ENCODE measurements around the gene MAP3K2.

Gene MAP3K2

GRCh38 chr2:127426501-127427354 lies 39.0 kb upstream of the MAP3K2 start:
- Histone ChIP-seq H3K4me1 (ENCODE audit: insufficient read depth, low read length) (no peaks in the 10 kb centered on the region), H3K27ac (ENCODE audit: low read depth, low read length) (no peak overlapping the region), H3K4me3 (ENCODE audit: low read depth in 1 of 2, low read length in 2 of 2) (no peak overlapping the region), H3K9ac (ENCODE audit: low read length) (no peak overlapping the region), H3K9me3 (ENCODE audit: low read length) (no peaks in the 10 kb centered on the region), H3K27me3 (ENCODE audit: control insufficient read depth in 1 of 2, insufficient read depth in 2 of 2, low read length in 2 of 2) (peaks cover 0 to 30% of the 10 kb centered on the region in 2 donors), H3K36me3 (ENCODE audit: insufficient read depth, low read length) (no peaks in the 10 kb centered on the region)

DNA sequence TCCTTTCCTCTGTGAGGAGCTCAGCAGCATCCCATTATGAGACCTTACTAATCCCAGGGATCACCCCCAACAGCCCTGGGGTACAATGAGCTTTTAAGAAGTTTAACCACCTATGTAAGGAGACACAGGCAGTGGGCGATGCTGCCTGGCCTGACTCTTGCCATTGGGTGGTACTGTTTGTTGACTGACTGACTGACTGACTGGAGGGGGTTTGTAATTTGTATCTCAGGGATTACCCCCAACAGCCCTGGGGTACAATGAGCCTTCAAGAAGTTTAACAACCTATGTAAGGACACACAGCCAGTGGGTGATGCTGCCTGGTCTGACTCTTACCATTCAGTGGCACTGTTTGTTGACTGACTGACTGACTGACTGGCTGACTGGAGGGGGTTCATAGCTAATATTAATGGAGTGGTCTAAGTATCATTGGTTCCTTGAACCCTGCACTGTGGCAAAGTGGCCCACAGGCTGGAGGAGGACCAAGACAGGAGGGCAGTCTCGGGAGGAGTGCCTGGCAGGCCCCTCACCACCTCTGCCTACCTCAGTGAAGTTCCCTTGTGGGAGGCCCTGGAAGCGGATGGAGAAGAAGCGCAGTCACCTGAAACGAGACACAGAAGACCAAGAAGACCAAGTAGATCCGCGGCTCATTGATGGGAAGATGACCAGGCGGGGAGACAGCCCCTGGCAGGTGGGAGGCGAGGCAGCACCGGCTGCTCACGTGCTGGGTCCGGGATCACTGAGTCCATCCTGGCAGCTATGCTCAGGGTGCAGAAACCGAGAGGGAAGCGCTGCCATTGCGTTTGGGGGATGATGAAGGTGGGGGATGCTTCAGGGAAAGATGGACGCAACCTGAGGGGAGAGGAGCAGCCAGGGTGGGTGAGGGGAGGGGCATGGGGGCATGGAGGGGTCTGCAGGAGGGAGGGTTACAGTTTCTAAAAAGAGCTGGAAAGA lies 38.0 kb upstream of the MAP3K2 start:
- Histone ChIP-seq H3K4me3 (ENCODE audit: low read depth in 1 of 2, low read length in 2 of 2) (no peak overlapping the region), H3K9me3 (ENCODE audit: low read length) (no peaks in the 10 kb centered on the region), H3K9ac (ENCODE audit: low read length) (no peak overlapping the region), H3K27ac (ENCODE audit: low read depth, low read length) (no peak overlapping the region), H3K4me1 (ENCODE audit: insufficient read depth, low read length) (no peaks in the 10 kb centered on the region), H3K36me3 (ENCODE audit: insufficient read depth, low read length) (no peaks in the 10 kb centered on the region), H3K27me3 (ENCODE audit: control insufficient read depth in 1 of 2, insufficient read depth in 2 of 2, low read length in 2 of 2) (peaks cover 0 to 31% of the 10 kb centered on the region in 2 donors)

GRCh38 chr2:127424598-127425520 lies 37.1 kb upstream of the MAP3K2 start:
- Histone ChIP-seq H3K9me3 (ENCODE audit: low read length) (no peaks in the 10 kb centered on the region), H3K27me3 (ENCODE audit: control insufficient read depth in 1 of 2, insufficient read depth in 2 of 2, low read length in 2 of 2) (peaks cover 9 to 36% of the 10 kb centered on the region in 2 donors), H3K4me1 (ENCODE audit: insufficient read depth, low read length) (no peaks in the 10 kb centered on the region), H3K9ac (ENCODE audit: low read length) (no peak overlapping the region), H3K4me3 (ENCODE audit: low read depth in 1 of 2, low read length in 2 of 2) (no peak overlapping the region), H3K36me3 (ENCODE audit: insufficient read depth, low read length) (no peaks in the 10 kb centered on the region), H3K27ac (ENCODE audit: low read depth, low read length) (no peak overlapping the region)

GRCh38 chr2:127423880-127424279 lies 36.1 kb upstream of the MAP3K2 start:
- no peak overlapping the region for H3K9ac ChIP-seq (ENCODE audit: low read length)
- H3K27ac ChIP-seq (ENCODE audit: low read depth, low read length) = no peak overlapping the region
- H3K4me3 ChIP-seq (ENCODE audit: low read depth in 1 of 2, low read length in 2 of 2) = no peak overlapping the region
- no peaks in the 10 kb centered on the region for H3K36me3 ChIP-seq (ENCODE audit: insufficient read depth, low read length)
- peaks cover 9 to 36% of the 10 kb centered on the region in 2 donors for H3K27me3 ChIP-seq (ENCODE audit: control insufficient read depth in 1 of 2, insufficient read depth in 2 of 2, low read length in 2 of 2)
- no peaks in the 10 kb centered on the region for H3K9me3 ChIP-seq (ENCODE audit: low read length)
- no peaks in the 10 kb centered on the region for H3K4me1 ChIP-seq (ENCODE audit: insufficient read depth, low read length)

- H3K4me1 ChIP-seq (ENCODE audit: insufficient read depth, low read length) = no peaks in the 10 kb centered on the region
- H3K27ac ChIP-seq (ENCODE audit: low read depth, low read length) = no peak overlapping the region
- no peaks in the 10 kb centered on the region for H3K36me3 ChIP-seq (ENCODE audit: insufficient read depth, low read length)
- H3K27me3 ChIP-seq (ENCODE audit: control insufficient read depth in 1 of 2, insufficient read depth in 2 of 2, low read length in 2 of 2) = peaks cover 9 to 36% of the 10 kb centered on the region in 2 donors
- H3K4me3 ChIP-seq (ENCODE audit: low read depth in 1 of 2, low read length in 2 of 2) = no peak overlapping the region
- H3K9me3 ChIP-seq (ENCODE audit: low read length) = no peaks in the 10 kb centered on the region
- H3K9ac ChIP-seq (ENCODE audit: low read length) = no peak overlapping the region
Measured at GRCh38 chr2:127423478-127423843, 35.7 kb upstream of the MAP3K2 start.

- peaks cover 9 to 36% of the 10 kb centered on the region in 2 donors for H3K27me3 ChIP-seq (ENCODE audit: control insufficient read depth in 1 of 2, insufficient read depth in 2 of 2, low read length in 2 of 2)
- H3K9ac ChIP-seq (ENCODE audit: low read length) = no peak overlapping the region
- no peaks in the 10 kb centered on the region for H3K9me3 ChIP-seq (ENCODE audit: low read length)
- no peaks in the 10 kb centered on the region for H3K36me3 ChIP-seq (ENCODE audit: insufficient read depth, low read length)
- no peaks in the 10 kb centered on the region for H3K4me1 ChIP-seq (ENCODE audit: insufficient read depth, low read length)
- no peak overlapping the region for H3K27ac ChIP-seq (ENCODE audit: low read depth, low read length)
- peak overlapping the region in 1 of 2 donors; percentile 13 for H3K4me3 ChIP-seq (ENCODE audit: low read depth in 1 of 2, low read length in 2 of 2)
Measured at GRCh38 chr2:127422559-127423477, 35.0 kb upstream of the MAP3K2 start.

- Histone ChIP-seq H3K9ac (ENCODE audit: low read length) (no peak overlapping the region), H3K9me3 (ENCODE audit: low read length) (no peaks in the 10 kb centered on the region), H3K4me1 (ENCODE audit: insufficient read depth, low read length) (no peaks in the 10 kb centered on the region), H3K4me3 (ENCODE audit: low read depth in 1 of 2, low read length in 2 of 2) (no peak overlapping the region), H3K27ac (ENCODE audit: low read depth, low read length) (no peak overlapping the region), H3K27me3 (ENCODE audit: control insufficient read depth in 1 of 2, insufficient read depth in 2 of 2, low read length in 2 of 2) (peaks cover 13 to 36% of the 10 kb centered on the region in 2 donors), H3K36me3 (ENCODE audit: insufficient read depth, low read length) (no peaks in the 10 kb centered on the region)
Measured at GRCh38 chr2:127421871-127422558, 34.2 kb upstream of the MAP3K2 start.

GRCh38 chr2:127421116-127421800 lies 33.5 kb upstream of the MAP3K2 start:
- Histone ChIP-seq H3K4me3 (ENCODE audit: low read depth in 1 of 2, low read length in 2 of 2) (no peak overlapping the region), H3K4me1 (ENCODE audit: insufficient read depth, low read length) (no peaks in the 10 kb centered on the region), H3K27me3 (ENCODE audit: control insufficient read depth in 1 of 2, insufficient read depth in 2 of 2, low read length in 2 of 2) (peaks cover 17 to 39% of the 10 kb centered on the region in 2 donors), H3K9me3 (ENCODE audit: low read length) (no peaks in the 10 kb centered on the region), H3K36me3 (ENCODE audit: insufficient read depth, low read length) (no peaks in the 10 kb centered on the region), H3K9ac (ENCODE audit: low read length) (no peak overlapping the region), H3K27ac (ENCODE audit: low read depth, low read length) (no peak overlapping the region)

- H3K4me3 ChIP-seq (ENCODE audit: low read depth in 1 of 2, low read length in 2 of 2) = no peak overlapping the region
- H3K27me3 ChIP-seq (ENCODE audit: control insufficient read depth in 1 of 2, insufficient read depth in 2 of 2, low read length in 2 of 2) = peaks cover 17 to 41% of the 10 kb centered on the region in 2 donors
- H3K4me1 ChIP-seq (ENCODE audit: insufficient read depth, low read length) = no peaks in the 10 kb centered on the region
- H3K9me3 ChIP-seq (ENCODE audit: low read length) = no peaks in the 10 kb centered on the region
- no peak overlapping the region for H3K9ac ChIP-seq (ENCODE audit: low read length)
- no peak overlapping the region for H3K27ac ChIP-seq (ENCODE audit: low read depth, low read length)
- no peaks in the 10 kb centered on the region for H3K36me3 ChIP-seq (ENCODE audit: insufficient read depth, low read length)
Measured at GRCh38 chr2:127420039-127420864, 32.5 kb upstream of the MAP3K2 start.
